Endometrium (tissue), 2 donors: ENCODE data around the gene LCN10.
"Not testable (repeated sequence)": the region's sequence is repeated elsewhere in the genome, so short reads cannot be mapped to it uniquely, and the experiment has no call there.

Experiments
- FAIRE-seq: peaks from 2 replicates; lab custom pipeline; 2012; peaks lifted over from hg19 to GRCh38; lab: Jason Lieb, UNC
- donor health status: control.
- donor health status: control.

LCN10 gene

GRCh38 chr9:136771907-136772415 is 29.2 kb upstream of the LCN10 start:
- FAIRE-seq = no peak

GRCh38 chr9:136769710-136770191 is 27.0 kb upstream of the LCN10 start:
- no peak for FAIRE-seq

GRCh38 chr9:136766410-136767120 is 23.8 kb upstream of the LCN10 start:
- FAIRE-seq = not testable (repeated sequence)

- not testable (repeated sequence) for FAIRE-seq
These were observed 23.1 kb upstream of the LCN10 start for GRCh38 chr9:136765745-136766409.

- no peak for FAIRE-seq
These were observed 22.3 kb upstream of the LCN10 start for GRCh38 chr9:136765041-136765440.

GRCh38 chr9:136764301-136764891 is 21.7 kb upstream of the LCN10 start, which contains the start of gene LCN15:
Gene LCN15, minus strand, starts transcription at chr9:136764518. Its CDS starts 30 bp downstream, at chr9:136764488.
- FAIRE-seq = no peak

GRCh38 chr9:136763649-136764035 is 20.9 kb upstream of the LCN10 start:
- no peak for FAIRE-seq

GRCh38 chr9:136762915-136763648 is 20.3 kb upstream of the LCN10 start:
- no peak for FAIRE-seq

- FAIRE-seq = no peak
These were observed 19.5 kb upstream of the LCN10 start for GRCh38 chr9:136762221-136762691.

- FAIRE-seq = no peak
These were observed 18.8 kb upstream of the LCN10 start for GRCh38 chr9:136761545-136761981.

- FAIRE-seq = not testable (repeated sequence)
These were observed 18.2 kb upstream of the LCN10 start for GRCh38 chr9:136760834-136761544.

GRCh38 chr9:136760424-136760823 is 17.7 kb upstream of the LCN10 start:
- FAIRE-seq = no peak

- FAIRE-seq = no peak
These were observed 16.9 kb upstream of the LCN10 start for GRCh38 chr9:136759436-136760325.

- FAIRE-seq = no peak
These were observed 16.3 kb upstream of the LCN10 start for GRCh38 chr9:136759001-136759400.

- FAIRE-seq = no peak
These were observed 15.0 kb upstream of the LCN10 start for GRCh38 chr9:136757751-136758140.

GRCh38 chr9:136757328-136757727 is 14.6 kb upstream of the LCN10 start:
- no peak for FAIRE-seq

GRCh38 chr9:136756836-136757235 is 14.1 kb upstream of the LCN10 start:
- FAIRE-seq = no peak

GRCh38 chr9:136756134-136756438 is 13.3 kb upstream of the LCN10 start:
- FAIRE-seq = no peak

- FAIRE-seq = not testable (repeated sequence)
These were observed 12.8 kb upstream of the LCN10 start for GRCh38 chr9:136755302-136756133.
